ENCODE measurements around the gene HAUS8. TPM values are rescaled to one million over a fixed set of nuclear protein-coding genes. Genes with fewer than 3 reads are reported as not detected.
"Not testable (repeated sequence)": the region's sequence is repeated elsewhere in the genome, so short reads cannot be mapped to it uniquely, and the experiment has no call there.

HAUS8 gene
- total RNA-seq, 1 donor from 2014 or later: 18.8 TPM

DNA sequence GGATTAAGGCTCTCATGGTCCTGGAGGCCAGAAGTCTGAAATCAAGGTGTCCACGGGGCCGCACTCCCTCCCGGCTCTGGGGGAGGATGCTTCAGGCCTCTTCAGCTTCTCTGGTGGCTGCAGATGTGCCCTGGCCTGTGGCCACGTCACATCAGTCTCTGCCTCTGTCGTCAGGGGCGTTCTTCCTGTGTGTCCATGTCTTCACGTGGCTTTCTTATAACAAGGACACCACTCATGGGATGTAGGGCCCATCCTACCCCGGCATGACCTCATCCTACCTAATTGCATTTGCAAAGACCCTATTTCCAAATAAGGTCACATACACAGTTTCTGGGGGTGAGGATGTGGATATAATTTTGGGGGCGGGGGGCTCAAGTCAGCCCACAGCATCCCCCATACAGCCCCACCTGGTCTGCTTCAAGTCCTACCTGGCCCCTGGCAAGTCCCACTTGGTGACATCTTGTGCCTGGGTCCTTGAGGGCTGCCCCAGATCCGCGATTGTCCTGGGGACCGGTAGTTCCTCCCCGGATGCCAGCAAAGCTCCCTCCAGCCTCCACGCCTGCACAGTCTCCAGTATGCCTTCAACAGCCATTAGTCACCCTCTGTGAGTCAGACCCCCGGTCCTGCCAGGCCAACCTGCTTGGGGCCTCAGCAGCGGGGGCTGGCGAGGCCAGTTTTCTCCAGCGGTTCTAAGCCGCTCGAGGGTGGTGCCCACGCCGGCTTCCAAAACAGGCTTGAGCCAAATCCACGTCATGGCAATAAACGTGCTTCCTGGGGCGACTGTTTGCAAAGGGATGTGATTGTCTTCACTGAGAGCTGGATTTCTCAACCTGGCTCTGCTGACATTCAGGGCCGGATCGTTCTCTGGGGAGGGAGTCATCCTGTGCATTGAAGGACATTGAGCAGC is 32.5 kb upstream of the HAUS8 start:
- no peak for DNase-seq (ENCODE audit: extremely low spot score, unreplicated experiment)
- no peaks in the 10 kb centered on the region for H3K9me3 Mint-ChIP-seq
- no peak overlapping the region for H3K27ac Mint-ChIP-seq
- peaks cover 20% of the 10 kb centered on the region for H3K36me3 Mint-ChIP-seq
- no peak for TF ChIP-seq CTCF (conservative IDR thresholded peaks at IDR 0.05)
- H3K4me3 Mint-ChIP-seq: no peak overlapping the region
- peaks cover 7% of the 10 kb centered on the region for H3K4me1 Mint-ChIP-seq (ENCODE audit: unreplicated experiment)
- no peaks in the 10 kb centered on the region for H3K27me3 Mint-ChIP-seq

GRCh38 chr19:17106964-17107363 is 31.7 kb upstream of the HAUS8 start:
- not testable (repeated sequence) for H3K9me3 Mint-ChIP-seq; H3K4me1 Mint-ChIP-seq (ENCODE audit: unreplicated experiment); H3K27me3 Mint-ChIP-seq; DNase-seq (ENCODE audit: extremely low spot score, unreplicated experiment); H3K4me3 Mint-ChIP-seq; H3K27ac Mint-ChIP-seq
- peaks cover 23% of the 10 kb centered on the region for H3K36me3 Mint-ChIP-seq

GRCh38 chr19:17105556-17105955 is 30.3 kb upstream of the HAUS8 start:
- no peak overlapping the region for H3K27ac Mint-ChIP-seq
- peaks cover 5% of the 10 kb centered on the region for H3K4me1 Mint-ChIP-seq (ENCODE audit: unreplicated experiment)
- peaks cover 20% of the 10 kb centered on the region for H3K36me3 Mint-ChIP-seq
- H3K9me3 Mint-ChIP-seq: no peaks in the 10 kb centered on the region
- DNase-seq (ENCODE audit: extremely low spot score, unreplicated experiment): no peak
- H3K4me3 Mint-ChIP-seq: no peak overlapping the region
- TF ChIP-seq CTCF (conservative IDR thresholded peaks at IDR 0.05): no peak
- H3K27me3 Mint-ChIP-seq: no peaks in the 10 kb centered on the region

- H3K27ac Mint-ChIP-seq: no peak overlapping the region
- no peak for TF ChIP-seq CTCF (conservative IDR thresholded peaks at IDR 0.05)
- no peak for DNase-seq (ENCODE audit: extremely low spot score, unreplicated experiment)
- H3K27me3 Mint-ChIP-seq: no peaks in the 10 kb centered on the region
- H3K36me3 Mint-ChIP-seq: peaks cover 23% of the 10 kb centered on the region
- H3K4me3 Mint-ChIP-seq: no peak overlapping the region
- no peaks in the 10 kb centered on the region for H3K9me3 Mint-ChIP-seq
- peaks cover 5% of the 10 kb centered on the region for H3K4me1 Mint-ChIP-seq (ENCODE audit: unreplicated experiment)
These were observed 29.4 kb upstream of the HAUS8 start for GRCh38 chr19:17104679-17105078.

GRCh38 chr19:17103177-17103576 is 27.9 kb upstream of the HAUS8 start:
- TF ChIP-seq CTCF (conservative IDR thresholded peaks at IDR 0.05): peak; percentile 67
- Mint-ChIP-seq H3K9me3 (no peaks in the 10 kb centered on the region), H3K36me3 (peaks cover 23% of the 10 kb centered on the region), H3K4me1 (ENCODE audit: unreplicated experiment) (peaks cover 5% of the 10 kb centered on the region), H3K27me3 (no peaks in the 10 kb centered on the region), H3K27ac (no peak overlapping the region), H3K4me3 (no peak overlapping the region)
- no peak for DNase-seq (ENCODE audit: extremely low spot score, unreplicated experiment)

All from type B pancreatic cell (in vitro differentiated cells).